Measurements from ENCODE around the gene CRELD2.

CRELD2 gene

GRCh38 chr22:49884075-49884474, 34.4 kb upstream of the CRELD2 start:
- TF ChIP-seq, protein P1, sequence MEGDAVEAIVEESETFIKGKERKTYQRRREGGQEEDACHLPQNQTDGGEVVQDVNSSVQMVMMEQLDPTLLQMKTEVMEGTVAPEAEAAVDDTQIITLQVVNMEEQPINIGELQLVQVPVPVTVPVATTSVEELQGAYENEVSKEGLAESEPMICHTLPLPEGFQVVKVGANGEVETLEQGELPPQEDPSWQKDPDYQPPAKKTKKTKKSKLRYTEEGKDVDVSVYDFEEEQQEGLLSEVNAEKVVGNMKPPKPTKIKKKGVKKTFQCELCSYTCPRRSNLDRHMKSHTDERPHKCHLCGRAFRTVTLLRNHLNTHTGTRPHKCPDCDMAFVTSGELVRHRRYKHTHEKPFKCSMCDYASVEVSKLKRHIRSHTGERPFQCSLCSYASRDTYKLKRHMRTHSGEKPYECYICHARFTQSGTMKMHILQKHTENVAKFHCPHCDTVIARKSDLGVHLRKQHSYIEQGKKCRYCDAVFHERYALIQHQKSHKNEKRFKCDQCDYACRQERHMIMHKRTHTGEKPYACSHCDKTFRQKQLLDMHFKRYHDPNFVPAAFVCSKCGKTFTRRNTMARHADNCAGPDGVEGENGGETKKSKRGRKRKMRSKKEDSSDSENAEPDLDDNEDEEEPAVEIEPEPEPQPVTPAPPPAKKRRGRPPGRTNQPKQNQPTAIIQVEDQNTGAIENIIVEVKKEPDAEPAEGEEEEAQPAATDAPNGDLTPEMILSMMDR (IDR thresholded peaks at IDR 0.05; ENCODE audit: insufficient read depth, low read depth, low read length, missing control alignments): no peak
- H3K4me3 ChIP-seq (ENCODE audit: low read depth, low read length): no peak overlapping the region
- no peak for DNase-seq (ENCODE audit: low read depth)

DNA sequence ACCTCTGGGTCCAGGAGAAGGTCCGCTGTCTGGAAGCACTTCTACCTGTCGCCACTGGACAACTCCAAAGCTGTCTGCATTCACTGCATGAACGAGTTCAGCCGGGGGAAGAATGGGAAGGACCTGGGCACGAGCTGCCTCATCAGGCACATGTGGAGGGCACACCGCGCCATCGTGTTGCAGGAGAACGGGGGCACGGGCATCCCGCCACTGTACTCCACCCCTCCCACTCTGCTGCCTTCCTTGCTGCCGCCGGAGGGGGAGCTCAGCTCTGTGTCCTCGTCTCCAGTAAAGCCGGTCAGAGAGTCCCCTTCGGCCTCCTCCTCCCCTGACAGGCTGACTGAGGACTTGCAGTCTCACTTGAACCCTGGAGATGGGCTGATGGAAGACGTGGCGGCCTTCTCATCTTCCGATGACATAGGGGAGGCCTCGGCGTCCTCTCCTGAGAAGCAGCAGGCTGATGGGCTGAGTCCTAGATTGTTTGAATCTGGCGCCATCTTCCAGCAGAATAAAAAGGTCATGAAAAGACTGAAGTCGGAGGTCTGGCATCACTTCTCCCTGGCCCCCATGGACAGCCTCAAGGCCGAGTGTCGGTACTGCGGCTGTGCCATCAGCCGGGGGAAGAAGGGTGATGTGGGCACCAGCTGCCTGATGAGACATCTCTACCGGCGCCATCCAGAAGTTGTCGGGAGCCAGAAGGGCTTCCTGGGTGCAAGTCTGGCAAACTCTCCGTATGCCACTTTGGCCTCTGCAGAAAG, 33.8 kb upstream of the CRELD2 start:
- TF ChIP-seq, protein P1 (IDR thresholded peaks at IDR 0.05; ENCODE audit: insufficient read depth, low read depth, low read length, missing control alignments): no peak
- no peak overlapping the region for H3K4me3 ChIP-seq (ENCODE audit: low read depth, low read length)
- DNase-seq (ENCODE audit: low read depth): no peak

DNA sequence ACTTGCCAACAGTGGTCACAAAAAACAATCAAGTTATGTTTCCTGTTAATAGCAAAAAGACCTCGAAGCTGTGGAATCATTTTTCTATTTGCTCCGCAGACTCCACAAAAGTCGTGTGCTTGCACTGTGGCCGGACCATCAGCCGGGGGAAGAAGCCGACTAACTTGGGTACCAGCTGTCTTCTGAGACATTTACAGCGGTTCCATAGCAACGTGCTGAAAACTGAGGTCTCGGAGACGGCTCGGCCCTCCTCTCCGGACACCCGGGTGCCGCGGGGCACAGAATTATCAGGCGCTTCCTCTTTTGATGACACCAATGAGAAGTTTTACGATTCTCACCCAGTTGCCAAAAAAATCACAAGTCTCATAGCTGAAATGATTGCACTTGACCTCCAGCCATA, 33.2 kb upstream of the CRELD2 start:
- DNase-seq (ENCODE audit: low read depth): no peak
- H3K4me3 ChIP-seq (ENCODE audit: low read depth, low read length): no peak overlapping the region
- TF ChIP-seq, protein P1 (IDR thresholded peaks at IDR 0.05; ENCODE audit: insufficient read depth, low read depth, low read length, missing control alignments): no peak

DNA sequence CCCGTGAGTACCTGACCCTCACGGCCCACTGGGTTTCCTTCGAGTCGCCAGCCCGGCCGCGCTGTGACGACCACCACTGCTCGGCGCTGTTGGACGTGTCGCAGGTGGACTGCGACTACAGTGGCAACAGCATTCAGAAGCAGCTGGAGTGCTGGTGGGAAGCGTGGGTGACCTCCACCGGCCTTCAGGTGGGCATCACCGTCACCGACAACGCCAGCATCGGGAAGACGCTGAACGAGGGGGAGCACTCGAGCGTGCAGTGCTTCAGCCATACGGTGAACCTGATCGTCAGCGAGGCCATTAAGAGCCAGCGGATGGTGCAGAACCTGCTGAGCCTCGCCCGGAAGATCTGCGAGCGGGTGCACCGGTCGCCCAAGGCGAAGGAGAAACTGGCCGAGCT, 32.6 kb upstream of the CRELD2 start:
- TF ChIP-seq, protein P1 (IDR thresholded peaks at IDR 0.05; ENCODE audit: insufficient read depth, low read depth, low read length, missing control alignments): no peak
- no peak overlapping the region for H3K4me3 ChIP-seq (ENCODE audit: low read depth, low read length)
- DNase-seq (ENCODE audit: low read depth): no peak

- TF ChIP-seq, protein P1 (IDR thresholded peaks at IDR 0.05; ENCODE audit: insufficient read depth, low read depth, low read length, missing control alignments): no peak
Observed at GRCh38 chr22:49886346-49887063, 31.9 kb upstream of the CRELD2 start.

DNA sequence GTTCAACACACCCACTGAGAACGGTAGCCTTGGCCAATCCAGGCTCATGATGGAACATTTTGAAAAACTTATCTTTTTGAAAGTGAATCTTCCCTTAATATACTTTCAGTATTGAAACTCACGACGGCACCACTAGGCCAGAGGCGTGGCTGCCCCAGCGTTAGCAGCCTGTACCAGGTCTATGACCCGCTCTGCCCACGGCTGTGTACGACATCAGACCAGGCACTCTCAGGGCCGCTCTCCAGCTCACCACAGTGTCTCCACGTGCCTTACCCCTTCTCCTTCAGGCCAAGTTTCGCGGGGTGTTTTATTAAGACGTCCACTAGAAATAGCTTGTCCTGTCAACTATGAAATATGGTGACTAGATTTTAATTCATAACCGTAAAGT, 31.4 kb upstream of the CRELD2 start:
- TF ChIP-seq, protein P1 (IDR thresholded peaks at IDR 0.05; ENCODE audit: insufficient read depth, low read depth, low read length, missing control alignments): no peak
- no peak for DNase-seq (ENCODE audit: low read depth)
- H3K4me3 ChIP-seq (ENCODE audit: low read depth, low read length): no peak overlapping the region

More at GRCh38 chr22:49886346-49887063, 31.9 kb upstream of the CRELD2 start:
- no peak overlapping the region for H3K4me3 ChIP-seq (ENCODE audit: low read depth, low read length)
- no peak for DNase-seq (ENCODE audit: low read depth)

Measured in GM12865 (cell line).